ENCODE measurements around the gene SGCA. TPM values are rescaled to one million over a fixed set of nuclear protein-coding genes. Genes with fewer than 3 reads are reported as not detected.

SGCA gene
- total and polyA plus RNA-seq, 2 donors (not counting 3 experiments of a cell fraction or from before 2014, with no cell fraction given): not detected

DNA sequence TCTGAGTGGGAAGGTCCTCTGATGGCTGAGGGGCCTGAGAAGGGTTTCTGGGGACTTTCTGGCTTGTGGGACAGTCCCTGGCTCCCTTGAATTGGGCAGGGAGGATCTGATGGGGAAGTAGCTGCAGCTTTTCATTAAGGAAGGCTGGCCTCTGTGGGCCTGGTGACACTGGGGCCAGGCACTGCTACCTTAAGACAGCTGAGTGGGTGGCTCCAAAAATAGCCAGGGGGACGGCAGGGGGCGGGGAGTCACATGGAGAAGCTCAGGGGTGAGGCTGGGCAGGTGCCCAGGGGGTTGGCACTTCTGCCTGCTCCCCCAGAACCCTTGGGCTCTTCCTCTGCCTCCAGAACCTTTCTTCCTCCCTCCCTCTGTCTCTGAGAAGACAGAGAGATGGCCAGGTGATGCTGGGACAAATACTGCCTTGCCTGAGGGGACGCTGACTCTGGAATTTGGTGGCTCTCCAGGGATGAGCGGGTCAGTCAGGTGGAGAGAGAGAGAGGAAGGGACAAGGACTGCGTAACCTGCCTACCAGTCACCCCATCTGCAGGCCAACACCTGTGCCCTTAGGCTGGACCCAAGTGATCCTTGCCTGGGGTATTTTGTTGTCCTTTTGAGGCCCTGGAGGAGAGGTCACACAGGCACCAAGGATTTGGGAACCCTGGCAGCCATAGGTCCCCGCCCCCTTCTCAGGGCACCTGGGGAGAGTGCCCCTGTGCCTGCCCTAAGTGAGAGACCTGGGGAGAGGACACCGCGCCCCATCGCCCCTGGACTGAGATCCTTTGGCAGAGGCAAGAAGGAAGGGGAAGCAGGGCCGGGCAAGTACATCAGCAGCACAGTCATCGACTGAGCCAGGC lies 1.7 kb upstream of the SGCA start:
- no peaks in the 10 kb centered on the region for H3K9me1 ChIP-seq (replicated peaks; ENCODE audit: control insufficient read depth, extremely low read depth, insufficient read depth, low read length)
- ChIA-PET POLR2A (no interaction called here), CTCF (interaction anchor here (0.6 to 3.6 kb wide), 5 partner anchors 34 to 134 kb away, joined by 3 to 15 read pairs (median 3); no protein-coding TSS in a partner anchor)
- no peaks in the 10 kb centered on the region for H3K36me3 ChIP-seq (ENCODE audit: control insufficient read depth in 2 of 2, extremely low read depth in 1 of 2, insufficient read depth in 2 of 2, low read length in 2 of 2)
- H2AFZ ChIP-seq (ENCODE audit: low read depth, low read length): no peak overlapping the region
- H4K20me1 ChIP-seq (replicated peaks; ENCODE audit: control insufficient read depth, extremely low read depth, insufficient read depth, low read length): no peaks in the 10 kb centered on the region
- no TSS peak for BruUV-seq (replicated peaks)
- DNase-seq (ENCODE audit: low read depth, low spot score) (no peak), FAIRE-seq (no peak)
- H3K4me1 ChIP-seq (ENCODE audit: control insufficient read depth, extremely low read depth, insufficient read depth, low read length): peaks cover 6% of the 10 kb centered on the region
- H3K27ac ChIP-seq (ENCODE audit: insufficient read depth, low read depth, low read length): no peak overlapping the region
- no peak overlapping the region for H3K4me3 ChIP-seq (replicated peaks in 1 of 3; ENCODE audit: insufficient read depth in 1 of 3, low read depth in 1 of 3, low read length in 3 of 3)
- no peak overlapping the region for H3K9ac ChIP-seq (replicated peaks; ENCODE audit: extremely low read depth, insufficient read depth, low read length)
- peaks cover 0 to 2% of the 10 kb centered on the region in 2 experiments for H3K27me3 ChIP-seq (ENCODE audit: control insufficient read depth in 2 of 2, insufficient read depth in 2 of 2, low read length in 2 of 2)
- no peak for TF ChIP-seq EZH2 (IDR thresholded peaks at IDR 0.05; ENCODE audit: borderline replicate concordance, low read depth, low read length, severe bottlenecking)
- TF ChIP-seq FOS (IDR thresholded peaks at IDR 0.05; ENCODE audit: borderline replicate concordance, insufficient read depth, low read length): no peak
- no peak for TF ChIP-seq MAX (IDR thresholded peaks at IDR 0.05; ENCODE audit: insufficient read depth, insufficient read length)
- TF ChIP-seq, protein P1, sequence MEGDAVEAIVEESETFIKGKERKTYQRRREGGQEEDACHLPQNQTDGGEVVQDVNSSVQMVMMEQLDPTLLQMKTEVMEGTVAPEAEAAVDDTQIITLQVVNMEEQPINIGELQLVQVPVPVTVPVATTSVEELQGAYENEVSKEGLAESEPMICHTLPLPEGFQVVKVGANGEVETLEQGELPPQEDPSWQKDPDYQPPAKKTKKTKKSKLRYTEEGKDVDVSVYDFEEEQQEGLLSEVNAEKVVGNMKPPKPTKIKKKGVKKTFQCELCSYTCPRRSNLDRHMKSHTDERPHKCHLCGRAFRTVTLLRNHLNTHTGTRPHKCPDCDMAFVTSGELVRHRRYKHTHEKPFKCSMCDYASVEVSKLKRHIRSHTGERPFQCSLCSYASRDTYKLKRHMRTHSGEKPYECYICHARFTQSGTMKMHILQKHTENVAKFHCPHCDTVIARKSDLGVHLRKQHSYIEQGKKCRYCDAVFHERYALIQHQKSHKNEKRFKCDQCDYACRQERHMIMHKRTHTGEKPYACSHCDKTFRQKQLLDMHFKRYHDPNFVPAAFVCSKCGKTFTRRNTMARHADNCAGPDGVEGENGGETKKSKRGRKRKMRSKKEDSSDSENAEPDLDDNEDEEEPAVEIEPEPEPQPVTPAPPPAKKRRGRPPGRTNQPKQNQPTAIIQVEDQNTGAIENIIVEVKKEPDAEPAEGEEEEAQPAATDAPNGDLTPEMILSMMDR (IDR thresholded peaks at IDR 0.05; ENCODE audit: extremely low read depth in 1 of 2, insufficient read depth in 1 of 2, low read depth in 1 of 2, low read length in 2 of 2): no peak
- H3K79me2 ChIP-seq (ENCODE audit: control insufficient read depth, insufficient read depth, low read length): no peaks in the 10 kb centered on the region
- H3K9me3 ChIP-seq (replicated peaks; ENCODE audit: control insufficient read depth, insufficient read depth, low read length): no peaks in the 10 kb centered on the region
- dilution Hi-C loops (cut with MboI; ENCODE audit: extremely low pct_ligation_motif_present, low sequenced_read_pairs) (no loop called here), intact Hi-C loops (cut with micrococcal nuclease) (no loop called here)
- no peak overlapping the region for H3K4me2 ChIP-seq (ENCODE audit: insufficient read depth, low read length)

Data from endothelial cell of umbilical vein (primary cell).